B cell (primary cell): Measurements from ENCODE around the gene USP53. TPM values are rescaled to one million over a fixed set of nuclear protein-coding genes. Genes with fewer than 3 reads are reported as not detected.

Experiments used
- ATAC-seq: fragments of 200-7000 bp; cut with Tn5 transposase; one replicate; pipeline ENCODE4 v1.10.0; 2021; ENCODE audit warnings: low read depth, mild to moderate bottlenecking, moderate number of reproducible peaks, moderate library complexity
- CTCF ChIA-PET: fragments of 350-600 bp; sonication (Branson Sonifier 250); formaldehyde crosslinking; loops from one replicate; lab custom pipeline; 2021; ENCODE audit warnings: antibody characterized with exemption, inconsistent platforms; lab: Charles Lee
- POLR2A ChIA-PET: fragments of 350-600 bp; sonication (Branson Sonifier 250); formaldehyde crosslinking; loops from one replicate; lab custom pipeline; 2021; ENCODE audit warnings: antibody characterized with exemption; lab: Charles Lee
- DNase-seq: peaks from one replicate; pipeline ENCODE4 v3.0.0; 2013
- H2AFZ ChIP-seq: 2 replicates; pipeline ENCODE4 v1.6.1; 2012; ENCODE audit warnings: mild to moderate bottlenecking, low read depth, low read length; ENCODE audit not compliant: insufficient read depth, poor library complexity, severe bottlenecking
- H3K27ac ChIP-seq, 2 donors: 1 replicate in 1 of 2; 2 replicates in 1 of 2; pipeline ENCODE4 v1.5.1; 2012 to 2013; ENCODE audit warnings: low read length in 2 of 2, mild to moderate bottlenecking in 2 of 2, moderate library complexity in 1 of 2
- H3K27me3 ChIP-seq, 4 experiments: fragments of 200-600 bp in 1 of 4; sonication (generic) in 1 of 4; replicated peaks in 1 of 4; 1 replicate in 2 of 4; 2 replicates in 2 of 4; pipeline versions ENCODE4 v1.6.1 to v1.7.0; 2013 to 2016; ENCODE audit warnings: low read length in 3 of 4, mild to moderate bottlenecking in 2 of 4, mixed read lengths in 1 of 4, moderate library complexity in 1 of 4; ENCODE audit not compliant: insufficient read depth in 4 of 4, control insufficient read depth in 3 of 4; ENCODE audit errors: control extremely low read depth in 1 of 4
- H3K36me3 ChIP-seq, 2 experiments: replicated peaks in 1 of 2; 1 replicate in 1 of 2; 2 replicates in 1 of 2; pipeline versions ENCODE4 v1.6.1 to v1.7.1; 2013; ENCODE audit warnings: low read length in 1 of 2; ENCODE audit not compliant: insufficient read depth in 2 of 2, control insufficient read depth in 1 of 2; ENCODE audit errors: control extremely low read depth in 1 of 2, extremely low read depth in 1 of 2
- H3K4me1 ChIP-seq, 2 donors: fragments of 200-600 bp in 1 of 2; sonication (generic) in 1 of 2; 1 replicate in 1 of 2; 2 replicates in 1 of 2; pipeline versions ENCODE4 v1.5.1 to v1.6.1; 2013 to 2017; ENCODE audit warnings: low read length in 2 of 2; ENCODE audit not compliant: control insufficient read depth in 2 of 2, insufficient read depth in 2 of 2
- H3K4me2 ChIP-seq: replicated peaks from 2 replicates; pipeline ENCODE3; 2012; ENCODE audit warnings: mild to moderate bottlenecking, low read depth, low read length; ENCODE audit not compliant: poor library complexity, severe bottlenecking
- H3K4me3 ChIP-seq, 5 experiments: fragments of 200-600 bp in 1 of 5; sonication (generic) in 1 of 5; 1 replicate in 3 of 5; 2 replicates in 2 of 5; pipeline versions ENCODE4 v1.5.1 to v1.7.0; 2011 to 2016; ENCODE audit warnings: low read length in 4 of 5, mild to moderate bottlenecking in 4 of 5, low read depth in 2 of 5, control low read depth in 1 of 5, moderate library complexity in 1 of 5; ENCODE audit not compliant: insufficient read depth in 1 of 5; ENCODE audit errors: control extremely low read depth in 1 of 5, extremely low read depth in 1 of 5
- H3K79me2 ChIP-seq: fragments of 200-600 bp; sonication (generic); one replicate; pipeline ENCODE4 v1.6.0; 2016; ENCODE audit warnings: low read length; ENCODE audit not compliant: control insufficient read depth, insufficient read depth
- H3K9ac ChIP-seq: fragments of 200-600 bp; sonication (generic); 2 replicates; pipeline ENCODE4 v1.6.1; 2017; ENCODE audit warnings: mild to moderate bottlenecking, low read length, moderate library complexity
- H3K9me3 ChIP-seq, 3 donors: one replicate each; pipeline versions ENCODE4 v1.6.1 to v1.7.1; 2013; ENCODE audit warnings: low read length in 2 of 3; ENCODE audit not compliant: control insufficient read depth in 2 of 3, insufficient read depth in 1 of 3; ENCODE audit errors: control extremely low read depth in 1 of 3
- H4K20me1 ChIP-seq: 2 replicates; pipeline ENCODE4 v1.6.0; 2012; ENCODE audit warnings: mild to moderate bottlenecking, low read length; ENCODE audit not compliant: insufficient read depth, control insufficient read depth, poor library complexity, severe bottlenecking
- H3K27ac Mint-ChIP-seq: one replicate; pipeline ENCODE4 v1.8.0; 2021; ENCODE audit warnings: mixed read lengths
- H3K27me3 Mint-ChIP-seq: one replicate; pipeline ENCODE4 v1.8.0; 2021; ENCODE audit warnings: mixed read lengths
- H3K4me1 Mint-ChIP-seq: one replicate; pipeline ENCODE4 v1.8.0; 2021; ENCODE audit warnings: mixed read lengths
- H3K4me3 Mint-ChIP-seq: one replicate; pipeline ENCODE4 v1.8.0; 2021; ENCODE audit warnings: mixed read lengths
- H3K9me3 Mint-ChIP-seq: one replicate; pipeline ENCODE4 v1.8.0; 2022; ENCODE audit warnings: mixed read lengths; ENCODE audit not compliant: insufficient read depth
- CTCF ChIP-seq: fragments of 200-600 bp; IDR thresholded peaks from one replicate; pipeline ENCODE4 v1.8.0; 2022; ENCODE audit warnings: antibody characterized with exemption, mild to moderate bottlenecking
- EZH2 ChIP-seq: IDR thresholded peaks from 2 replicates; pipeline ENCODE4 v1.6.1; 2012; ENCODE audit warnings: borderline replicate concordance, low read depth, mild to moderate bottlenecking, moderate library complexity, low read length; ENCODE audit not compliant: insufficient read depth, poor library complexity, severe bottlenecking
- WGBS: methylation state at CpG from one replicate; pipeline ENCODE4 v1.1.5; 2013; ENCODE audit warnings: missing lambda C conversion rate; ENCODE audit not compliant: insufficient coverage; 5-methylcytosine and 5-hydroxymethylcytosine counted together
- intact Hi-C: fragments of 100-400 bp; cut with micrococcal nuclease; formaldehyde crosslinking; loops from one replicate; pipeline ENCODE4 v1.10.0; 2022
- polyA plus RNA-seq: library from polyadenylated mRNA; depleted of rRNA; stranded (reverse); fragments of >200 nt; gene quantifications from 2 replicates; pipeline ENCODE4 v1.2.3, GENCODE V29; 2012
- total RNA-seq, 2 donors: library from RNA; stranded (reverse); fragments of 120-200 nt in 1 of 2; gene quantifications; 1 replicate in 1 of 2; 2 replicates in 1 of 2; pipeline versions ENCODE4 v1.2.3 to v1.2.4, GENCODE V29; 2013 to 2022

USP53 gene
- total and polyA plus RNA-seq, 2 donors (not counting 1 experiment from before 2014, with no cell fraction given): 12.9 to 45.0 TPM

GRCh38 chr4:119286377-119287002 lies 74.0 kb downstream of the USP53 start:
- Mint-ChIP-seq H3K9me3 (no peaks in the 10 kb centered on the region), H3K4me3 (no peak overlapping the region), H3K4me1 (peaks cover 14% of the 10 kb centered on the region), H3K27ac (no peak overlapping the region), H3K27me3 (no peaks in the 10 kb centered on the region)
- no peaks in the 10 kb centered on the region for H4K20me1 ChIP-seq
- H3K4me3 ChIP-seq: no peak overlapping the region
- TF ChIP-seq CTCF (peak; percentile 81), EZH2 (no peak)
- ChIA-PET CTCF (interaction anchor here (0.9 to 1.1 kb wide), 8 partner anchors 10 to 253 kb away, joined by 3 to 14 read pairs (median 6); a partner anchor contains a TSS), POLR2A (no interaction called here)
- no peaks in the 10 kb centered on the region for H3K9me3 ChIP-seq
- ATAC-seq (no peak), DNase-seq (peak; percentile 60)
- WGBS: no CpG with 5 or more reads among the region's 3 CpGs
- no peaks in the 10 kb centered on the region for H3K79me2 ChIP-seq
- H3K36me3 ChIP-seq: no peaks in the 10 kb centered on the region
- H2AFZ ChIP-seq: no peak overlapping the region
- no peak overlapping the region for H3K4me2 ChIP-seq
- no peaks in the 10 kb centered on the region for H3K27me3 ChIP-seq
- peaks cover 0 to 5% of the 10 kb centered on the region in 2 donors for H3K4me1 ChIP-seq
- intact Hi-C loops: loop anchor here (1.0 kb wide), 3 partner anchors 199 to 304 kb away; no protein-coding TSS in a partner anchor
- no peak overlapping the region for H3K27ac ChIP-seq
- no peak overlapping the region for H3K9ac ChIP-seq

GRCh38 chr4:119289313-119289712 lies 76.8 kb downstream of the USP53 start:
- no peak overlapping the region for H3K4me3 Mint-ChIP-seq
- Histone ChIP-seq H3K27me3 (no peaks in the 10 kb centered on the region), H4K20me1 (no peaks in the 10 kb centered on the region), H3K4me3 (no peak overlapping the region), H3K27ac (no peak overlapping the region), H3K79me2 (no peaks in the 10 kb centered on the region), H3K4me2 (no peak overlapping the region), H3K36me3 (no peaks in the 10 kb centered on the region), H2AFZ (no peak overlapping the region), H3K4me1 (peaks cover 0 to 5% of the 10 kb centered on the region in 2 donors), H3K9ac (no peak overlapping the region), H3K9me3 (no peaks in the 10 kb centered on the region)
- TF ChIP-seq CTCF (no peak), EZH2 (no peak)
- no peak for DNase-seq
- no CpG with 5 or more reads among the region's 5 CpGs for WGBS
- intact Hi-C loops: no loop called here
- H3K4me1 Mint-ChIP-seq: peaks cover 8% of the 10 kb centered on the region
- CTCF ChIA-PET: interaction anchor here (6.3 kb wide), 1 partner anchor 248 kb away, joined by 54 read pairs; no protein-coding TSS in a partner anchor
- no peak for ATAC-seq
- H3K27ac Mint-ChIP-seq: no peak overlapping the region
- POLR2A ChIA-PET: no interaction called here
- no peaks in the 10 kb centered on the region for H3K27me3 Mint-ChIP-seq
- H3K9me3 Mint-ChIP-seq: no peaks in the 10 kb centered on the region
